Gastroesophageal sphincter (tissue), 3 donors: ENCODE results near the gene ATG16L1.

Source experiments
- POLR2A ChIP-seq, 2 donors: fragments of 450-650 bp; IDR thresholded peaks; one replicate each; pipeline ENCODE4 v1.6.1; 2017; ENCODE audit warnings: antibody characterized with exemption in 2 of 2, mild to moderate bottlenecking in 2 of 2, moderate library complexity in 1 of 2
- TF ChIP-seq, protein P1 (sequence below), 4 experiments: fragments of 200-600 bp in 2 of 4; fragments of 450-650 bp in 2 of 4; sonication (generic) in 1 of 4; IDR thresholded peaks; one replicate each; pipeline ENCODE4 v1.5.1; 2017 to 2019; ENCODE audit warnings: antibody characterized with exemption in 4 of 4, mild to moderate bottlenecking in 2 of 4, moderate library complexity in 2 of 4

DNA sequence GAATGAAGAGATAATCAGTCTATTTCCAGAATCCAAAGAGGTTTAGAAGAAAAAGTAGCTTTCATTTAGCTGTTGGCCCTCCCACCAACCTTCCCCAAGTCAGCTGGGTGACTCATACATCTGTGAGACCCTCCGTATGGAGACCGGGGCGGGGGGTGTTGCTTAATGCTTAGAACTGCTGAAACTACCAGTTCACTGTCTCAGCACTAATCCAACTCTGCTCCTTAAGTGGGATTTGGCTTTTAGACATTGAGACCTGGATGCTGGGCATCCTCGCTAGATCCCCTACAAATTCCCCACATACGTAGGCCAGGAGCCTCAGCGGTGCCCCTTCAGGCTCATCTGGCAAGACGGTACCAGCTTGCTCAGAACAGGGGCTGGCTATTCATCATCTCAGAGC, 56.1 kb downstream of the ATG16L1 start, which contains the start of gene SAG:
- no peak for TF ChIP-seq POLR2A (IDR thresholded peaks at IDR 0.05)
- TF ChIP-seq, protein P1, sequence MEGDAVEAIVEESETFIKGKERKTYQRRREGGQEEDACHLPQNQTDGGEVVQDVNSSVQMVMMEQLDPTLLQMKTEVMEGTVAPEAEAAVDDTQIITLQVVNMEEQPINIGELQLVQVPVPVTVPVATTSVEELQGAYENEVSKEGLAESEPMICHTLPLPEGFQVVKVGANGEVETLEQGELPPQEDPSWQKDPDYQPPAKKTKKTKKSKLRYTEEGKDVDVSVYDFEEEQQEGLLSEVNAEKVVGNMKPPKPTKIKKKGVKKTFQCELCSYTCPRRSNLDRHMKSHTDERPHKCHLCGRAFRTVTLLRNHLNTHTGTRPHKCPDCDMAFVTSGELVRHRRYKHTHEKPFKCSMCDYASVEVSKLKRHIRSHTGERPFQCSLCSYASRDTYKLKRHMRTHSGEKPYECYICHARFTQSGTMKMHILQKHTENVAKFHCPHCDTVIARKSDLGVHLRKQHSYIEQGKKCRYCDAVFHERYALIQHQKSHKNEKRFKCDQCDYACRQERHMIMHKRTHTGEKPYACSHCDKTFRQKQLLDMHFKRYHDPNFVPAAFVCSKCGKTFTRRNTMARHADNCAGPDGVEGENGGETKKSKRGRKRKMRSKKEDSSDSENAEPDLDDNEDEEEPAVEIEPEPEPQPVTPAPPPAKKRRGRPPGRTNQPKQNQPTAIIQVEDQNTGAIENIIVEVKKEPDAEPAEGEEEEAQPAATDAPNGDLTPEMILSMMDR (IDR thresholded peaks at IDR 0.05), result no peak
